DOHH2 (cell line): ENCODE results near the gene CAMKV.
A peak's percentile ranks its signal among the peaks of the same experiment; 100 is the strongest.

Source experiments
- H3F3A ChIP-seq: fragments of 200-600 bp; sonication (generic), shearing (Covaris generic); 2 replicates; pipeline ENCODE4 v1.6.0; 2016; ENCODE audit warnings: antibody characterized with exemption, mild to moderate bottlenecking; ENCODE audit not compliant: control insufficient read depth, insufficient read depth
- H3K27ac ChIP-seq: fragments of 200-600 bp; sonication (generic); 2 replicates; pipeline ENCODE4 v1.5.1; 2014; ENCODE audit warnings: low read depth, mild to moderate bottlenecking, low read length, moderate library complexity
- H3K27me3 ChIP-seq: fragments of 200-600 bp; sonication (generic); 2 replicates; pipeline ENCODE4 v1.6.1; 2014; ENCODE audit warnings: mild to moderate bottlenecking, low read length, mixed read lengths; ENCODE audit not compliant: control insufficient read depth
- H3K36me3 ChIP-seq: fragments of 200-600 bp; sonication (generic); 2 replicates; pipeline ENCODE4 v1.6.1; 2014; ENCODE audit warnings: mild to moderate bottlenecking, low read length, moderate library complexity, mixed read lengths; ENCODE audit not compliant: control insufficient read depth
- H3K4me1 ChIP-seq: fragments of 200-600 bp; sonication (generic); 2 replicates; pipeline ENCODE4 v1.6.1; 2014; ENCODE audit warnings: mild to moderate bottlenecking, low read length, mixed read lengths; ENCODE audit not compliant: control insufficient read depth
- H3K4me2 ChIP-seq: fragments of 200-600 bp; sonication (generic); 2 replicates; pipeline ENCODE4 v1.6.0; 2014; ENCODE audit warnings: mild to moderate bottlenecking, low read length, moderate library complexity
- H3K4me3 ChIP-seq: fragments of 200-600 bp; sonication (generic); 2 replicates; pipeline ENCODE4 v1.5.1; 2014; ENCODE audit warnings: mild to moderate bottlenecking, low read length, mixed read lengths
- H3K79me2 ChIP-seq: fragments of 200-600 bp; sonication (generic); 2 replicates; pipeline ENCODE4 v1.6.1; 2014; ENCODE audit warnings: mild to moderate bottlenecking, low read length, mixed read lengths; ENCODE audit not compliant: control insufficient read depth
- H3K9me2 ChIP-seq: fragments of 200-600 bp; sonication (generic); replicated peaks from 2 replicates; pipeline ENCODE4 v1.6.1; 2014; ENCODE audit warnings: mild to moderate bottlenecking, low read length, mixed read lengths; ENCODE audit not compliant: control insufficient read depth
- H3K9me3 ChIP-seq: fragments of 200-600 bp; sonication (generic); 2 replicates; pipeline ENCODE4 v1.6.1; 2014; ENCODE audit warnings: antibody characterized with exemption, low read length, mixed read lengths; ENCODE audit not compliant: control insufficient read depth, insufficient read depth
- H4K20me1 ChIP-seq: fragments of 200-600 bp; sonication (generic); 2 replicates; pipeline ENCODE4 v1.6.0; 2014; ENCODE audit warnings: low read depth, mild to moderate bottlenecking, antibody characterized with exemption, low read length, moderate library complexity; ENCODE audit not compliant: control insufficient read depth, insufficient read depth
- EZH2phosphoT487 ChIP-seq: fragments of 200-600 bp; sonication (generic); IDR thresholded peaks from 2 replicates; pipeline ENCODE4 v1.6.1; 2017; ENCODE audit warnings: borderline replicate concordance, mild to moderate bottlenecking, antibody characterized with exemption, low read length, moderate library complexity, mixed read lengths
- TF ChIP-seq, protein P1 (sequence below): fragments of 200-600 bp; sonication (generic); IDR thresholded peaks from one replicate; pipeline ENCODE4 v1.5.1; 2014; ENCODE audit warnings: antibody characterized with exemption, mild to moderate bottlenecking, low read depth, low read length; ENCODE audit not compliant: poor library complexity, severe bottlenecking

Gene CAMKV

DNA sequence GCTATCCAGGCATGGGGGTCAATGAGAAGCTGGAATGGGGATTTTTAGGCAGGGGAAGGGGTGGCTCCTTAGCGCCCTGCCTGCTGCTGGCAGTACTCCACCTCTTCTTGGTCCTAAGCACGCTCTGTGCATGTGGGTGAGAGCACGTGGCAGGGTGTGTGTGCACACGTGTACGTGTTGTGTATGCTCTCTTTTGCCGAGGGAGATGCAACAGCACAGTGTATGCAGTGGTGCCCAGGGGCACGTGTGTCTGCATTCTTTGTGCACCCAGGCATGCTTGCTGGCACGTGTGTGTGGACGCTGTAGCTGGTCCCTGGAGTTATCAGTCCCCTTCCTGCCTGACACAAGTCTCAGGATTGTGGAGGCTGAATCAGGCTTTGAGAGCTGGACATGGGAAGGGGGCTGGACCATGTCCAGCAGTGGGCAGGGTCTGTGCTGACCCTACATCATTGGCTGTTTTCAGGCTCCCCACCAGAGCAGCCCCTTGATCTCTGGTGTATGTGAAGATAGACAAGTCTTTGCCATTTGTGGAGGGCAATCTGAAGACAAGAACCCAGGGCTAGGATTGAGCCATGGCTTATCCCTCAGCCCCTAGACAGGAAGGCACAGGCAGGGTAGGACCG is 1.9 kb upstream of the CAMKV start:
- Histone ChIP-seq H3K36me3 (no peaks in the 10 kb centered on the region), H3K79me2 (no peaks in the 10 kb centered on the region), H4K20me1 (no peaks in the 10 kb centered on the region), H3K27ac (no peak overlapping the region), H3K9me3 (no peaks in the 10 kb centered on the region), H3K4me3 (no peak overlapping the region), H3K27me3 (peaks cover 36% of the 10 kb centered on the region), H3F3A (no peaks in the 10 kb centered on the region), H3K9me2 (no peaks in the 10 kb centered on the region), H3K4me1 (peaks cover 16% of the 10 kb centered on the region), H3K4me2 (no peak overlapping the region)
- TF ChIP-seq, protein P1, sequence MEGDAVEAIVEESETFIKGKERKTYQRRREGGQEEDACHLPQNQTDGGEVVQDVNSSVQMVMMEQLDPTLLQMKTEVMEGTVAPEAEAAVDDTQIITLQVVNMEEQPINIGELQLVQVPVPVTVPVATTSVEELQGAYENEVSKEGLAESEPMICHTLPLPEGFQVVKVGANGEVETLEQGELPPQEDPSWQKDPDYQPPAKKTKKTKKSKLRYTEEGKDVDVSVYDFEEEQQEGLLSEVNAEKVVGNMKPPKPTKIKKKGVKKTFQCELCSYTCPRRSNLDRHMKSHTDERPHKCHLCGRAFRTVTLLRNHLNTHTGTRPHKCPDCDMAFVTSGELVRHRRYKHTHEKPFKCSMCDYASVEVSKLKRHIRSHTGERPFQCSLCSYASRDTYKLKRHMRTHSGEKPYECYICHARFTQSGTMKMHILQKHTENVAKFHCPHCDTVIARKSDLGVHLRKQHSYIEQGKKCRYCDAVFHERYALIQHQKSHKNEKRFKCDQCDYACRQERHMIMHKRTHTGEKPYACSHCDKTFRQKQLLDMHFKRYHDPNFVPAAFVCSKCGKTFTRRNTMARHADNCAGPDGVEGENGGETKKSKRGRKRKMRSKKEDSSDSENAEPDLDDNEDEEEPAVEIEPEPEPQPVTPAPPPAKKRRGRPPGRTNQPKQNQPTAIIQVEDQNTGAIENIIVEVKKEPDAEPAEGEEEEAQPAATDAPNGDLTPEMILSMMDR: no peak

DNA sequence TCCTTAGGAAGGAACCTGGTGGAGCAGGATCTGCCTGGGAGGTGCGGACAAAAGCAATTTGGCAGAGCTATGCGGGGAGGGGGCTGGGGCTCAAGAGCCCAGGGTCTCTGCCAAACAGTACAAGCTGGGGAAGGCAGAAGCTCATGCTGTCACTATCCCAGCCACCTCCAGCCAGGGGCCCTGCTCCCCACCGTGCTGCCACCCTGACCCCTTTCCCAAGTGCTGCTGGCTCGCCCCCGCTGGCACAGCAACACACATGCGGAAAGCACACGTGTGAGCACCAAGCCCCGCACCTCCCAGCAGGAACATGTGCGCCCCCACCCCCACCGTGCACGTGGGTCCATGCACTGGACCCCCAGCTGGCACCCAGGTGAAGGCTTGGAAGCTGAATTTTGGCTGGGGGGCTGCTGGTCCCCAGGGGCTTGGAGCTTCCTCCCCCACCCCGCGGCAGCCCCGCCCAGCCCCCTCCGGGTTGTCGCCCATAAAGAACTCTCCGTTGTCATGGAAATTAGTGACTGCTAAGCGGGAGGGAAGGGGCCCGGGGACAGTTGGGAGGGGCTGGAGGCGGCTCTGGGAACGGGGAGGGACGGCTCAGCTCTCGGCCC is 742 bp downstream of the CAMKV start:
- H3K79me2 ChIP-seq: no peaks in the 10 kb centered on the region
- TF ChIP-seq EZH2phosphoT487: no peak
- TF ChIP-seq, protein P1: no peak
- H3K4me2 ChIP-seq: peak overlapping the region; percentile 82
- no peaks in the 10 kb centered on the region for H3K36me3 ChIP-seq
- H4K20me1 ChIP-seq: no peaks in the 10 kb centered on the region
- H3K27me3 ChIP-seq: peaks cover 61% of the 10 kb centered on the region
- peaks cover 16% of the 10 kb centered on the region for H3K4me1 ChIP-seq
- H3K27ac ChIP-seq: no peak overlapping the region
- H3K4me3 ChIP-seq: peak overlapping the region; percentile 64
- H3K9me2 ChIP-seq: no peaks in the 10 kb centered on the region
- no peaks in the 10 kb centered on the region for H3K9me3 ChIP-seq
- H3F3A ChIP-seq: no peaks in the 10 kb centered on the region

DNA sequence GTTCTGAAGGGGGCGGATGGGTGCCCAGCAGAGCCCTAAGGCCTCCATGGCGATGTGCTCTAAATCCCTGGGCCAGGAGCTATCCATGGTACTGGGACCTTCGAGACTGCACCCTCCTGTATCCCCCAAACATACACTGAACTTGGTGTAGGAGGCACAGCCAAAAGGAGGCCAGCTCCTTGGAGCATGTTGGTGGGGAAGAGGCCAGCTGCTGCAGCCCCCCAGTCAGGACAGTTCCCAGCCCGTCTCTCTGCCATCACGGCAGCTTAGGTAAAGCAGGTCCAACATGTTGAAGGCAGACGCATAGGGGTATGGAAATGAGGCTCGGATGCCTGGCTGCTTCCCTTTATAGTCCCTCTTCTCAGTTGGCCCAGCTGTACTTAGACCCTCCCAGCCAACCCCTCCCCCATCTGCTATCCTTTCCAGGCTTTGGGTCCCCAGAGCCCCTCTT is 1.8 kb downstream of the CAMKV start:
- Histone ChIP-seq H4K20me1 (no peaks in the 10 kb centered on the region), H3F3A (no peaks in the 10 kb centered on the region), H3K9me2 (no peaks in the 10 kb centered on the region), H3K9me3 (no peaks in the 10 kb centered on the region), H3K27me3 (peaks cover 61% of the 10 kb centered on the region), H3K36me3 (no peaks in the 10 kb centered on the region), H3K4me3 (no peak overlapping the region), H3K27ac (no peak overlapping the region), H3K4me2 (no peak overlapping the region), H3K4me1 (peaks cover 16% of the 10 kb centered on the region), H3K79me2 (no peaks in the 10 kb centered on the region)
- TF ChIP-seq, protein P1: no peak
- TF ChIP-seq EZH2phosphoT487: no peak
